HG02623 (cell line): ENCODE measurements around the gene MRPS31.
"Not testable (repeated sequence)": the region's sequence is repeated elsewhere in the genome, so short reads cannot be mapped to it uniquely, and the experiment has no call there.

Experiments used
- ATAC-seq: cut with Tn5 transposase; IDR thresholded peaks from one replicate; pipeline ENCODE4 v1.9.1; 2021; ENCODE audit warnings: moderate library complexity; ENCODE audit not compliant: unreplicated experiment

The MRPS31 gene

DNA sequence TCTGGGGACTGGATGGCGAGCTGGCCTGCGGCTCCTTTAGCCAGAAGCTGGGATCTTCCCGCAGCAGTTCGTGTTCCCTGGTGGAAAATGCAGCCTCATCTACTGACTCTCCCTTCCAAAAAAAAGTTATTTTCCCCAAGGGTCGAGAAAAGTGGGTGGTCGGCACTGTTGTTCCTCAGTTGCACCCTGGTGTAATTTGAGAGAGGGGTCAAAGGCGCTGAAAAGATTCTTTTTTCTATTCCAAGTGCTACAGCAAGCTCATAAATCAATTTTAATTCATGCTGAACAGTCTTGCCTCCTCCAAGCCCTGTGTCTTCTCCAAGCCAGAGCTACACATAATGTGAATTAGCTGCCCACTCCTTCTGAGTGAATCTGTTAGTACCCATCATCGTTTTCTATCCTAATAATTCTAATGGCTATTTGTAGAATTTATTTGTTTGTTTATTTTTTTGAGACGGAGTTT is 19.2 kb upstream of the MRPS31 start:
- ATAC-seq = no peak

DNA sequence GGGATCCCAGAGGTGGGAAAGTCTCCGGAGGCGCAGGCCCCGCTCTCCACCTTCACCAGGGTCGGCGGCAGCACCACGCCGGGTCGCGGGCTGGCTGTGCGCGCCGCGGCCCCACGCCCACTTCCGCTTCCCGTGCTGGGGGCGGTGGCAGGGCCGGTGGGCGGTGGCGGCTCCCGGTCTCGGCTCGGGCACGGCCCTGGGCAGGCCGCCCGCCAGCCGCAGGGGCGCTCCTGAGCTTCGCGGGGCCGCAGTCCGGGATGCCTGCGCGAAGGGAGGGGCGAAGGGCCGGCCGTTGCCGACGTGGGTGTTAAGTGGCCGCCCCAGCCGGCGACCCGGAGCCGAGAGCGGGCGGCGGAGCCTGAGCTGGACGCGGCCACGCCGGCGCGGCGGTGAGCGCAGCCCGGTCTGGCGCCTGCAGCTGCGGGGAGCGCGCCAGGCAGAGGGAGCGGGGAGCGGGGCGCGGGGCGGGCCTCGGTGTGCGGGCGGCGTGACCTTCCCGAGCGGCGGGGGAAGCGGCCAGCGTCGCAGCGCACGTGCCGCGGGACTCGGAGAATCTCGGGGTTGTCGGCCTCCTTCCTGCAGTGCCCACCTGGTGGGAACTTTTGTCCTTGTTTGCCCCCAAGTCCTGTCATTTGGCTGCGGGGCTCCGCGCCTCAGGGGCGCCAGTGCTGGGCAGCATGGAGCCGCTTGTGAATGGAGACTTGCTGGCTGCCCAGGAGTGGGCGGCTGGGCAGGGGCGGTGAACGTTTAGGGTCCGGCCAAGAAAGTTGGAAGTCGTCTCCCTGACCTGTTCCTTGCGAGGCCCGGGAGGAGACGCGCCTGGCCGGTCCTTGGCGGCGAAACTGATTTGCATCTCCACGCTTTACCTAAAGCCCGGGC is 18.5 kb upstream of the MRPS31 start, which contains the start of gene SLC25A15:
Gene SLC25A15, plus strand, starts transcription at position 337 of the 879 bp plus-strand sequence. CDS start 3,616 bp downstream, outside the sequence.
- peak; percentile 90 for ATAC-seq

DNA sequence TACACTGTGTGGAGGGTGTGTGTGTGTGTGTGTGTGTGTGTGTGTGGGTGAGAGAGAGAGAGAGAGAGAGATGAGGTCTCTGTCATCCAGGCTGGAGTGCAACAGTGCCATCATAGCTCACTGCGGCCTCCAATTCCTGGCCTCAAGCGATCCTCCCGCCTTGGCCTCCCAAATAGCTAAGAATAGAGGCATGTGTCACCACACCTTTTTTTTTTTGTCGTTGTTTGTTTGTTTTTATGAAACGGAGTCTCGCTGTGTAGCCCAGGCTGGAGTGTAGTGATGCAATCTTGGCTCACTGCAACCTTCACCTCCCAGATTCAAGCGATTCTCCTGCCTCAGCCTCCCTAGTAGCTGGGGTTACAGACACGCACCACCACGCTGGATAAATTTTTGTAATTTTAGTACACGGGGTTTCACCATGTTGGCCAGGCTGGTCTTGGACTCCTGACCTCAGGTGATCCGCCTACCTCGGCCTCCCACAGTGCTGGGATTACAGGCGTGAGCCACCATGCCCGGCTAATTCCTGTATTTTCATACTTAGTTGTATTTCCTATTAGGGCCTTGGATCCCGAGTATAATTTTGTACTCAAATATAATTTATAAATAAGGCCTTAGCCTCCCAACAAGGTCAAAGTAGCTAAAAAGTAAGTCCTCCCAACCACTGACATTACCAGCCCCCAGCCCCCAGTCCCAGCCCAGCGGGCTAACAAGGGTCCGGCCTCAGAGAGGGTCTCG is 17.7 kb upstream of the MRPS31 start:
- not testable (repeated sequence) for ATAC-seq

DNA sequence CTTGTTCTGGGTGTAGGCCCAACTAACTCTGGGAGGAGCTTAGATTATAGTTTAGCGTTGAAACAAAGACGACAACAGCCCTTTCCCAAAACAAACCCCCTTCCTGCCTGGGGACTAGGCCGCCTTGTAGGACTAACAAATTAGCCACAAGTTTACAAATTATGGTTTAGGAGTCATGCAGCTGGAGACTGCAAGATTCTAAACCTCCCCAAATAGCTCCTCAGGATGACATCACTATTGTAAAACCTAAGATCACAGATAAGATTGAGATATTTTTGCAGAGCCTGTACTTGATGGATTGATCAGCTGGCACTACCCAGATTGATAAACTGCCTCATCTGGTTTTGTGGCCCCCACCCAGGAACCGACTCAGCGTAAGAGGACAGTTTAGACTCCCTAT is 16.1 kb upstream of the MRPS31 start:
- ATAC-seq = no peak

DNA sequence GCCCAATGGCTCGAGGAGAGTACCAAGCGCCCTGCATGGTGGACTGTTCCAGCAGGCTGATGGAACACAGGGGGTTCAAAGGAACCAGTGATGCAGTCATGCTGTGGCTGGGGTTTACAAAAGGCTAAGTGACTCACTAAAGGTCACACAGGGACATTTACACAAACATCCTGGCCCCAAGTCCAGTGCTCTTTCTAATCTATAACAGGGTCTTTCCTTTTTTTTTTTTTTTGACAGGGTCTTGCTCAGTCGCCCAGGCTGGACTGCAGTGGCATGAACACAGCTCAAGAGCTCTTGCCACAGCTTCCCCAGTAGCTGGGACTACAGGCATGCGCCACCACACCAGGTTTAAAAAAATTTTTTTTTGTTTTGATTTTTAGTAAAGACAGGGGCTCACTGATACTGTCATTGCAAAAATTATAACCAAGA is 15.6 kb upstream of the MRPS31 start:
- no peak for ATAC-seq

DNA sequence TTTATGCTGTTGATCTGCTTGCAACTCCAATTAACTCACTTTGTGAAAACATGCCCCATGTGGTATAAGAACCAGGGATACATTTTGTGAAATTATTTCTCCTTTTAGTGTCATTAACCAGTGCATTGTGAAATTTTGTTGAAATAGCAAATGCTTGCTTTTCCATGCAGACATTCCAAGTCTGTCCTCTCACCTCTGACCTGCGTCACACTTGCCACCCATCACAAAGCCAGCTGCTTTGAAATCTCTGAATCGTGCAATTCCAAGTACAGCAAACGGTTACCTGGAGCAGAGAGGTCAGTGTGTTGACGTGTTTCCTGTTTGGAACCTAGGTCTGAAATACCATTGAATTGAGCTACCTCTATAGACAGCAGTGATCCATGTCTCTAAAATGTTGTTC is 13.6 kb upstream of the MRPS31 start:
- ATAC-seq = no peak

DNA sequence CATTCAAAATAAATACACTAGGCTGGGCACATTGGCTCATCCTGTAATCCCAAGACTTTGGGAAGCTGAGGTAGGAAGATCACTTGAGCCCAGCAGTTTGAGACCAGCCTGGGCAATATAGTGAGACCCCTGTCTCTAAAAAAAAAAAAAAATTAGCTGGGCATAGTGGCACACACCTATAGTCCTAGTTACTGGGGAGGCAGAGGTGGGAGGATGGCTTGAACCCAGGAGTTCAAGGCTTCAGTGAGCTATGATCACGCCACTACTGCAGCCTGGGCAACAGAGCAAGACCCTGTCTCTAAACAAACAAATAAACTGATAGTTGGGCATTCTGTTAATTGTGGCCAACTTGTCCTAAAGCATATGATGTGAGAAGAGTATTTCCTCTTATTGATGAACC is 12.0 kb upstream of the MRPS31 start:
- ATAC-seq = not testable (repeated sequence)

DNA sequence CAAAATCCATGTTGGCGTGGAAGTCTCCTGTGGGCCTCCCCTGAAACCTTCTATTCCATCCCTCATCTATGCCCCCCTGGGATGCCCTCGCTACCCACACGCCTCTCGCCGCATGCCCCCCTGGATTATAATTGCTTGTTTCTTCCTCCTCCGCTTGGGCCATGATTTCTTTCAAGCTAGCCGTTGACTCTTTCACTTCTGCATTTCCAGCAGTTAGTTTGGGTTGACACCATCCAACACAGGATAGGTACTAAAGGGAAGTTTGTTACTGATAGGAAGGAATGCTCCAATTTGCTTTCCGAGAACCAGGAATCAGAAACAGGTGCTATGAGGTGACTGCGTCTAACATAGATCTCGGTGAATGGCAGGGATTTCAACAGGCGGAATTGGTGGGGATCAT is 10.7 kb upstream of the MRPS31 start:
- ATAC-seq = no peak

DNA sequence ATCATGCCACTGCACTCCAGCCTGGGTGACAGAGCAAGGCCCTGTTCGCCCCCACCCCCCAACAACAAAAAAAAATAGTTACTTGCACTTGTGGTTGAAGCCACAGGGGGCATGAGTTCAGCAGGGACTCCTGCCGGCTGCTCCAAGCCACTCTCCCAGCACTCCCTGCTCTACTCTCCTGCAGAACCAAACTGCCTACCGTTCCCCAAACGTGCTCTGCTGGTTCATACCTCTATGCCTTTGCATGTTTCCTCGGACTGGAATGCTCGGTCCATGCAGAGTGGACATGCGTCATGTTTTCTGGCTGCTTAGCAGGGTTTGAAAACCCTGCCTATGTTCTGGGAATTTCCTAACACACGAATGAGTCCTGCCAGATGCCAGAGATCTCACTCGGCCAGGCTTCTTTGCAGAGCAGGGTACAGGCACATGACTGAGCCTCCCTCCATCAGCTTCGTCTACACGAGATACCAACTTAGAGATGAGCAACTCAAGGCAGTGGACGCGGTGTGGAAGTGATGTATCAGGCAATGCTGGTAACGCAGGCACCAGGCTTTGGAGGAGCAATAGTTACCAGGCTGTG is 9.9 kb upstream of the MRPS31 start:
- ATAC-seq = no peak

DNA sequence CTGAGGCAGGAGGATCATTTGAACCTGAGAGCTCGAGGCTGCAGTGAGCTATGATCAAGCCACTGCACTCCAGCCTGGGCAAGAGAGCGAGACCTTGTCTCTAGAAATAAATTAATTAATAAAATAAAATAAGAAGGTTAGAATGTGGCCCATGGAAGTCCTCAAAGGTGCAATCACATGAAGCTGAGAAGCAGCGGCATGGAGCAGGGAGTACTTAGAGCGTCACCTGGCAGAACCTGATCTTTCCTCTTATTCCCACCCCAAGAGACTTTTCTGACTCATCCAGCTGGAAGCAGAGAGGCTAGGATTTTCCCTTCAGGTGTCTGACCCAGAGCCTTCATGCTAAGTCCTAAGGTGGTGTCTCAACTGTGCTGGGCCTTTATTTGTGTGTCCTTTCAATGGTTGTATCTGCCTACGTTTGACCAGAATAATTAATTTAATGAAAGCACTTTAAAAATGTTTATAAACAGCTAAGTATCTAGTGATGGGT is 8.9 kb upstream of the MRPS31 start:
- ATAC-seq = no peak

DNA sequence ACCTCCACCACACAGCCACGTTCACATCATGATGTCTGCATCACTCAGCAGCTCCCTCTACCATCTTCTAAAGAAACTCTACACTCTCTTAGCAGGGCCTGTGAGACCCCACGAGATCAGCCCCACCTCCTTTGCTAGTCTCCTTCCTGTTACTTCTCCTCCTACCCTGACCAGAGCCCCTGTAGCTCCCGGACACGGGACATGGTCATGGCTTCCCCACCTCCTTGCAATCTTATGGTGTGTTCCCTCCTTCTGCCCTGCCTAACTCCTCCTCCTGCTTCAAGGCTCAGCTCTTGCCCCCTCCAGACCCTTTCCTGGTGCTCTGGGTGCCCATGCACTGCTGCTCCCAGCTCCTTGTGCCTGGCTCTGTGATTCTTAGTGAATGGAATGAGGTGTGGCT is 8.1 kb upstream of the MRPS31 start:
- ATAC-seq = no peak

DNA sequence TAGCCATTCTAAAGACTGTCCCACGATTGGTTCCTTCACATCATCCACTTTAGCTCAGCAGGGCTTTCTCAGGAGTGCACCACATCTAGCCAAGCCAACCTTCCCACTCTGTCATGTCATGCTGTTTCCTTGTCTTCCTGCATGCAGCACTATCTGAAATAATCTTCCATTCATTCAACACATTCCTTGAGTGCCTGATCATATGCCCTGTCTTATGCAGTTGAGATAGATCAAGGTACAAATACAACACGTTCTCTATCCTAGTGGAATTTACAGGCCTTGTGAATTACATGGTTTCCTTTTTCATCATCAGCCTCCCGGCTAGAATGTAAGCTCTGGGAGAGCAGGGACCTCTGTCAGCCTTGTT is 6.8 kb upstream of the MRPS31 start:
- ATAC-seq = no peak

DNA sequence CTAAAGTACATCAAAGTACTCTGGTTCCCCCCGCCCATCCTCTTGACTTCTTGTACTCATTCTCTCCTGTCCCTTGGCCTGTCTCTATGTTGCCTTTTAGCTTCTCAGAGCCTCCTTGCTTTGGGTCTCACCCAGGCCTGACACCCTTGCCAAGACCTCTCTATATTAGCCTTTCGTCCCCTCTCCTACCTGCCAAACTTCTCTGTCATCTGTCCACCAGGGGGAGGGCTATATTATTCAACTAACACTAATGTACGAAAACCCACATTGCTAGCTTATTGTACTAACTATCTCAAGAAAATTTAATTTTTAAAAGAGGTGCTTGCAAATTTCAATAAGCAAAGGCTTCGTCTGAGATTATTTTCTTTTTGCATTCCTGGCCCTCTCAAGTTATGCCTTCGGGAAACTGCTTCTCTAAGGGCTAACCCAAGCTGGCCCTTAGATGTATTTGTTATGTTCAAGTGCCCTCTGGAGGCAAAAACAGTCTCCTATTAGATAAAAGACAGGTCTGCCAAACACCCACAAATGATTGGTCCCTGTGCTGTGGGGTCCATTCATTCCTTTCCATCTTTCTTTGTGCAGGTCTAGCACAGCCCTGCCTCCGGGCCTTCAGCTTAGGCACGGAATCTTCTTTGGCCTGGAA is 6.3 kb upstream of the MRPS31 start:
- peak; percentile 80 for ATAC-seq

DNA sequence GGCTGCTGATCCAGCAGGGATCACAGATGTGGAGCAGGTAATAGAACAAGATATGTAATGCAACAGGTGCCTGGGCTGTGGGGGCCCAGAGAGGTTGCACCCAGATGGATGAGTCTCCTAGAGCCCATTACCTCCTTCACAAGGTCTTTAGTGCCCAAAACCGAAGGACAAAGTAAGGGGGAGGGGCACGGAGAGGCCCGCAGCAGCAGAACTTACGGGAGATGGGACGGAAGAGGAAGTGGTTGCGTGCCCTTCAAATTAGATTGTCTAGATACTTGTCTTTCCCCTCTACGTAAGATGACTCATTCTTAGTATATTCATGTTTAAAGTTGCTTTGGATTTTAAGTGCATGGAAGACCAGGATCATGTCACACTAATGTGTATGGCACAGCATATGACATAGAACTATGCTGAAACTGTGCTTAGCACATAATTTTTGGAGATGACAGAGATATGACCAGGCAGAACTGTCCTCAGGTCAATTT is 5.7 kb upstream of the MRPS31 start:
- peak; percentile 46 for ATAC-seq

DNA sequence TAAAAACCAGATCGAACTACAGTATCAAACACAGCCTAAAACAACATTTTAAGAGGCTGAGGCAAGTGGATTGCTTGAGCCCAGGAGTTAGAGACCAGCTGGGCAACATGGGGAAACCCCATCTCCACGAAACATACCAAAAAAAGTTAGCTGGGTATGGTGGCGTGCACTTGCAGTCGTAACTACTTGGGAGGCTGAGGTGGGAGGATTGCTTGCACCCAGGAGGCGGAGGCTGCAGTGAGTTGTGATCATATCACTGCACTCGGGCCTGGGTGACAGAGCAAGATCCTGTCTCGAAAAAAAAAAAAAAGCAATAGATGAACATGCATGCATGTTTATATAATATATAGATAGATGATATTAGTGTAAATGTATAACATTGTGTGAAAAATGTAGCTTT is 5.2 kb upstream of the MRPS31 start:
- ATAC-seq = no peak

DNA sequence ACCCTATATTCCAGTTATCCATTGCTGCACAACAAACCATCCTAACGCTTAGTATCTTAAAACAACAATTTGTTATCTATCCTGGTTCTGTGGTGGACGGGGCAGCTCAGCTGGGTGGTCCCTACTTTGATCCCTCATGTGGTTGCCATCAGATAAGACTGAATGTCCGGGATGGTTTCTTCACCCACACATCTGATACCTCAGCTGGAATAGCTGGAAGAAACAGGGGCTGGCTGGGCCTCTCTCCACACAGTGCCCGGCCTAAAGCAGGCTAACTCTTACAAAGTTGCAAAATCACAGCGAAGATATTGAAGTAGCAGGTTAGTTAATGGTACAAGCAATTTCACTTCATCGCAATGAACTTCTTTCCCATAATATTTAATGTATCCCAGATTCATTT is 3.7 kb upstream of the MRPS31 start:
- no peak for ATAC-seq

DNA sequence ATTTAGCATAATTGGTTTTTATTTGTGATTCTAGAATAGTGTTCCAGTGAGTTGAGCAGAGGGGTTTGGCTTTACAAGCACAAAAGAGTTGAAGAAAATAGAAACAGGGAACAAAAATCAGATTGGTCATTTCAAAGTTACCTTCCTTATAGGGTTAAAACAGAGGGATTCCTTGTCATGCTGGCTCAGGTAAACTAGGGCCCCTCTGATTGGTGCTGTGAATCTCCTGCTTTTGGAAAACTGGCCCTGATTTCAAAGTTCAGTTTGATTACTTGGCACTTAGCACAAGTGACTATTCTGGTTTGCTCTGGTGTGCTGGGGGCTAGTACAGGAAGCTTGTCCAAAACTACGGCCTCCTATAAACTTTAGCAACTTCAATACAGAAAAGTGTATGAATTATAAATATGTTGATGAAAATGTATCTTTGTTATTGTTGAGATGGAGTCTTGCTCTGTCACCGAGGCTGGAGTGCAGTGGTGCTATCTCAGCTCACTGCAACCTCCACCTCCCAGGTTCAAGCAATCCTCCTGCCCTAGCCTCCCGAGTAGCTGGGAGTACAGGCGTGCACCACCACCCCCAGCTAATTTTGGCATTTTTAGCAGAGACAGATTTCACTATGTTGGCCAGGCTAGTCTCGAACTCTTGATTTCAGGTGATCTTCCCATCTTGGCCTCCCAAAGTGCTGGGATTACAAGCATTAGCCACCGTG is 1.9 kb upstream of the MRPS31 start:
- no peak for ATAC-seq

DNA sequence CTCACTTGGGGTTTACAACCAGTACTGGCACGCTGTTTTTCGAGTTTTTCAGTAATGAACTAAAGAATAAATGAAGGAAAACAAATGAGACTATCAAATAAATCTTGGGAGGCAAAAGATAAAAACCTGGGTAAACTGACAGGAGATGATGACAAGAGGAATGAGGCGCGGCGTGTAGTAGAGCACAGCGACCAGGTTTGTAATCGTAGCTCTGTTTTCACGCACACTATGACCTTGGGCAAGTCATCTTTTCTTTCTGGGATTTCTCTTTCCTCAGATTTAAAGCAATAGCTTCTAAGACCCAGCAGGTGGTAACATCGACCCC is 419 bp downstream of the MRPS31 start:
- ATAC-seq = no peak

DNA sequence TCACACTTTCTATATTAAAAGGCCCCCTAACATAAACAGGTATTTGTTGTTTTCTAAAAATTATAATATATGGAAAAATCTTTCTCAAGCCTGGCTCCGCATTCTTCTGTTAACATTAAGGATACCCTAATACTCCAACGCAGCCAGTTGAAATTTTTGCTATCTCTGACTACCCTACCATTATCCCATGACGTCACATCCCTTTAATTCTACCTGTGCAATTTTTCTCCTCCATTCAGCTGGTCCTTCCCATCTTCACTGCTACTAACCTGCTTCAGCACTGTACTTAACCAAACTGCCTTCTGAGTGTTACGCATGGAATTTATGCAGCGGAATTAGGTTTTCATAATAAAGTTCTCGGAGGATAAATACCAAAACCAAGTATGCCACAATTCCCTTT is 1.0 kb downstream of the MRPS31 start:
- ATAC-seq = no peak

DNA sequence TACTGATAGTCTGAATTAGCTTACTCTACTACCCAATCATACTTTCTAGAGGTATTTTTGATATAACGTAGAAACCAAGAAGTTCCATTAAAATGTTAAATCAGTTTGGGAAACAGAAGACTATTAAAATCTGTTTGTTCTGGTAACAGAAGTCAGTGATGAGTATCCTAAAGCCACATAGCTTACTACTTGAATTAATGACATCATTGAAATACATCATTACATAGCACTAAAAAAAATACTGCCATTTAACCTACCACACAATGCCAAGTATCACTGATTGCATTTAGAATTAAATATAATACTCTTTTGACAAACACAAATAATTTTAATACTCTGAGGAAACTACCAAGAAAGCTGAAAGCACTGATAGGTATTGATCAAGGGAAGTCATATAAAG is 5.4 kb downstream of the MRPS31 start:
- no peak for ATAC-seq
